HL-60/S4 treated with retinoic acid at 250 ng/mL for 4 days and 3 days (cell line): ENCODE results near the gene CZIB.

Source experiments
- in situ Hi-C: fragments of 300-500 bp; cut with MboI; formaldehyde crosslinking; loops from 2 replicates; pipeline ENCODE4 v1.7.0; 2022; ENCODE audit warnings: low sequenced_read_pairs

The CZIB gene

GRCh38 chr1:53220171-53220961 is at the start of gene CZIB:
Gene CZIB, minus strand, starts transcription at chr1:53220634. Its CDS starts 59 bp downstream, at chr1:53220575.
- in situ Hi-C loops, result no loop called here

- in situ Hi-C loops, result no loop called here
Measured at GRCh38 chr1:53270107-53270506, 49.7 kb upstream of the CZIB start.

- in situ Hi-C loops, result no loop called here
Measured at GRCh38 chr1:53267761-53268160, 47.3 kb upstream of the CZIB start.

GRCh38 chr1:53266038-53266437 is 45.6 kb upstream of the CZIB start:
- in situ Hi-C loops, result no loop called here

- in situ Hi-C loops, result no loop called here
Measured at GRCh38 chr1:53265581-53265980, 45.1 kb upstream of the CZIB start.

GRCh38 chr1:53264048-53264447 is 43.6 kb upstream of the CZIB start:
- in situ Hi-C loops, result no loop called here

- in situ Hi-C loops, result no loop called here
Measured at GRCh38 chr1:53262000-53262399, 41.6 kb upstream of the CZIB start.

GRCh38 chr1:53260631-53261247 is 40.3 kb upstream of the CZIB start:
- in situ Hi-C loops, result no loop called here

GRCh38 chr1:53259932-53260331 is 39.5 kb upstream of the CZIB start:
- in situ Hi-C loops, result no loop called here

- in situ Hi-C loops, result no loop called here
Measured at GRCh38 chr1:53258216-53258615, 37.8 kb upstream of the CZIB start.

GRCh38 chr1:53257454-53258081 is 37.1 kb upstream of the CZIB start:
- in situ Hi-C loops, result no loop called here

- in situ Hi-C loops, result no loop called here
Measured at GRCh38 chr1:53256511-53257453, 36.3 kb upstream of the CZIB start.

GRCh38 chr1:53255031-53255430 is 34.6 kb upstream of the CZIB start:
- in situ Hi-C loops, result no loop called here

- in situ Hi-C loops, result no loop called here
Measured at GRCh38 chr1:53254011-53254640, 33.7 kb upstream of the CZIB start.

GRCh38 chr1:53250325-53250724 is 29.9 kb upstream of the CZIB start:
- in situ Hi-C loops, result no loop called here

- in situ Hi-C loops, result no loop called here
Measured at GRCh38 chr1:53249706-53250105, 29.3 kb upstream of the CZIB start.

GRCh38 chr1:53246261-53247134 is 26.1 kb upstream of the CZIB start:
- in situ Hi-C loops, result no loop called here

- in situ Hi-C loops, result no loop called here
Measured at GRCh38 chr1:53244141-53244540, 23.7 kb upstream of the CZIB start.

- in situ Hi-C loops, result no loop called here
Measured at GRCh38 chr1:53242381-53242780, 21.9 kb upstream of the CZIB start.

GRCh38 chr1:53241828-53242227 is 21.4 kb upstream of the CZIB start:
- in situ Hi-C loops, result no loop called here
